ENCODE results near the gene HOXB8.

HOXB8 gene

DNA sequence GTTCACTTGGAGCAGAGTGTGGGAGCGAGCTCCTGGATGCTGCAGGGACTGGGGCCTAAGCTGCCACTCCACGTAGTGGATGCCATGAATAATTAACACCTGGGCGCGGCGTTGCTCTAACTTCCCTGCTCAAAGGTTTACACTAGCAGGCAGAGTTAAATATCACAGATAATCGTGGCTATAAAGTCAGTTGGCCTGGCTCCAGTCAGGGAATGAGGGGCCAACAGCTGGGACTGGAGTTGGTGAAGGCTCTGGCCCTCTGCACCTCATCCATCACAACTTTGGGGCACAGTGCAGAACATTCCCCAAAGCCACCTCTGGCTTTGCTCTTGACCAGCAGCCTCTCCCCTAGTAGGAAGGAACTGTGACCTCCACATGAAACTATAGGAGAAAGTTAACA is 47.9 kb downstream of the HOXB8 start:
- DNase-seq = no peak

DNA sequence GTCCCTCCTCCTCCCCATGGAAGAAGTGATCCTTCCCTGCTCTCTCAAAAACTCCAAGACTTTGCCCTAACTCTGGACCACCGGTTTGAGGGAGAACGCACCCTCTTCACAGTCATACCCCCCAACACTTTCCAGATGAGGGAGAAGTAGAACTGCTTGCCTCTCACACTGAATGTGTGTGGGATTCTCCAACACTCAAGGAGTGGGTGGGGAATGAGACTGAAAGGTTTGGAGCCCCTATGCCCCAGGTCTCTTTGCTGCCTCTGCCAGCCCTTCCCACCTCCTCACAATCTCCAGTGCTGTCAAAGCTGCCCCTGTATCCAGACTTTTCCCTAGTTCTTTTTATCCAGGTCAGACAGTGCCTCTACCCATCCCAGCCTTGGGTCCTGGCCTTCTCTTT is 48.4 kb downstream of the HOXB8 start:
- no peak for DNase-seq

DNA sequence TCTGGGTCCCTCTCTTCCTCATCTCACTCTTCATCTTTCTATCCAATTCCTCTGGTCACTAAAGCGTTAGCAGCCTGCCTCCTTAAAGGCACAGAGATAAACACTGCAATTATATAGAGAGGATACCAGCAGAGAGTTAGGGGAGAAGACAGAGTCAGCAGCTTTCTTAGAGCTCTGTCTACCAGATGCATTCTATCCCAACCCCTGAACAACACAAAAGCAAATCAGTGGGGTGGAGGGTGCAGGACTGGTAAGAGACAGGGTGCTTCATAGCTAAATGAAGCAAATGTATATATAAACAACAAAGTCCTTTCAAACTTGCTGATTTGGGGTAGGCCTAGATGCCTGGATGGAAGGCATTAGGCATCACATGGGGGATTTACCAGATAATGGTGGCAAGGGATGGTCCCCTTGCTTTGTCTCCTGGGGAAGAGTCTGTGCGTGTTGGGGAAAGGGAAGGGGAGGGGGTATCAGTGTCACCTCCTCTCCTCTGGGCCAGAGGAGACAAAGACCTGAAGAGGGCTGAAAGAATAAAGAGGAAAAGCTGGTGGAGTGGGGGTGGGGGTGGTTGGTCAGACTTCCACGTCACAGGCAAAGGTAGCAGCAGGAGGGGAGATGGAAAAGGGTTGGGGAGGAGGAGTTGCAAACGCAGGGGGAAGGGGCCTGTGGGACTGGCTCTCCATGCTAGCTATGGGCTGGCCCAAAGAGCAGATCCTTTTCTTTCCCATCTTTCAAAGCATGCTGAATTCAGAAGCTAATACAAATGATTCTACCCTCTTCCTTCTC is 49.0 kb downstream of the HOXB8 start:
- DNase-seq = no peak

GRCh38 chr17:48565022-48565554 is 50.0 kb downstream of the HOXB8 start:
- DNase-seq = no peak

DNA sequence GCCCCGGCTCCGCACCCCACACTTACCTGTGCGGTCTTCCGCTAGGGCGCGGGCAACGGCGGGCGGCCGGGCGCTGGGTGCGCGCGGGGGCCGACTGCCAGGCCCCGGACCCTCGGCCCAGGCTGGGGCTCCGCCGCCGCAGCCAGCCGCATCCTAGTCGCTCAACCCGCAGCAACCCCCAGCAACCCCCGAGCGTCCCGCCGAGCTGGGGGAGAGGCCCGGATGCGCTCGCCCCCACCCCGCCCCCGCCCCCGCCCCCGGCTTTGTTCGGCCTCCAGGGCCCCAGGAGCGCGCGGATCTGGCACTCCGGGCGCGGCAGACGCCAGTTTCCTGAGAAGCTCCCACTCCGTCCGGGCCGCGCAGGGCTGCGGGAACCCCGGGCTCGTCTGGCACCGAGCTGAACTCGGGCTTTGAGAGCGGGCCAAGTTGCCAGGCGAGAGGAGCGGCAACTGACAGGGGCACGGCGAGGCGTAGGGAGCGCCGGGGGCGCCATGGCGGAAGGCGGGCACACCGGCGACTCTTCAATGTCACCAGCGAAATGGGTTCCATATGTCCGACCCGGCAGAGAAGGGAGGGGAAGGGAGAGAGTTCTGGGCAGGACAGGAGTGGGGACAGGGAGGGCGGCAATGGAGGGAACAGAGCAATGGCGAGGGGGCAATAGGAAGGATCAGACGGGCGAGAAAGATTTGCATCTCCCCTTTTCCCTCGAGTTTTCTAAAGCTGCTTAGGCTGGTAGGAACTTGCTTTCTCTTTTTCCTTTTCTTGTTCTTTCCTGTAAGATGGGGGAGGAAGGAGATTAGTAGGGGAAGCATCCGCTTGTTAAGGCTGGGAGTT is 50.7 kb downstream of the HOXB8 start:
- no peak for DNase-seq

DNA sequence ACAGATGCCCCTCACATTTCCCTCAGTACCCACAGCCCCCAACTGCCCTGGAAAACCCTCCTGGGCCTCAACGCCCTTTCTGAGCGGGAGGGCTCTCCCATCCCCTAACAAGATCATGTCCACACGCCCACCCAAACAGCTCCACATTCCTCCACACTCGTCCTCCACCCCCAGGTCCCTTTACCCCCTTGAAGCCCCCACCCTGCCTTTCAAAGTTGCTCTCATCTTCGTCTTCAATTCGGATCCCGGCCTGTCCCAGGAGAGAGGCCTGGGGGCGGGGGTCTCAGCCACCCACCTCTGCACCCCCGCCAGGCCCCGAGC is 51.3 kb downstream of the HOXB8 start:
- no peak for DNase-seq

- no peak for DNase-seq
These were observed 51.7 kb downstream of the HOXB8 start for GRCh38 chr17:48563385-48563838.

- no peak for DNase-seq
These were observed 52.2 kb downstream of the HOXB8 start for GRCh38 chr17:48562934-48563333.
